Bronchial epithelial cell (primary cell): ENCODE measurements around the gene THADA. TPM values are rescaled to one million over a fixed set of nuclear protein-coding genes. Genes with fewer than 3 reads are reported as not detected.

Experiments used
- DNase-seq: peaks from one replicate; pipeline ENCODE4 v3.0.0-alpha.2; 2010; ENCODE audit warnings: low read depth
- FAIRE-seq: peaks from 2 replicates; lab custom pipeline; 2011; peaks lifted over from hg19 to GRCh38; lab: Jason Lieb, UNC
- H3K27me3 ChIP-seq: 2 replicates; pipeline ENCODE4 v1.5.1; 2011; ENCODE audit warnings: low read length; ENCODE audit not compliant: control insufficient read depth, insufficient read depth
- H3K36me3 ChIP-seq: 2 replicates; pipeline ENCODE4 v1.5.1; 2011; ENCODE audit warnings: low read length; ENCODE audit not compliant: control insufficient read depth, insufficient read depth
- H3K4me3 ChIP-seq: 2 replicates; pipeline ENCODE4 v1.5.1; 2011; ENCODE audit warnings: mild to moderate bottlenecking, low read depth, low read length, control low read depth
- total RNA-seq: library from RNA; depleted of rRNA; stranded (reverse); fragments of >200 nt; gene quantifications from 2 replicates; pipeline ENCODE4 v1.2.1, GENCODE V29; 2014
- TF ChIP-seq, protein P1 (sequence below): IDR thresholded peaks from 2 replicates; pipeline ENCODE4 v1.5.1; 2011; ENCODE audit warnings: mild to moderate bottlenecking, moderate library complexity, low read length, control low read depth, inconsistent platforms; ENCODE audit not compliant: insufficient read depth, severe bottlenecking

Gene THADA
- total RNA-seq, 1 donor from 2014 or later, result 25.8 TPM

DNA sequence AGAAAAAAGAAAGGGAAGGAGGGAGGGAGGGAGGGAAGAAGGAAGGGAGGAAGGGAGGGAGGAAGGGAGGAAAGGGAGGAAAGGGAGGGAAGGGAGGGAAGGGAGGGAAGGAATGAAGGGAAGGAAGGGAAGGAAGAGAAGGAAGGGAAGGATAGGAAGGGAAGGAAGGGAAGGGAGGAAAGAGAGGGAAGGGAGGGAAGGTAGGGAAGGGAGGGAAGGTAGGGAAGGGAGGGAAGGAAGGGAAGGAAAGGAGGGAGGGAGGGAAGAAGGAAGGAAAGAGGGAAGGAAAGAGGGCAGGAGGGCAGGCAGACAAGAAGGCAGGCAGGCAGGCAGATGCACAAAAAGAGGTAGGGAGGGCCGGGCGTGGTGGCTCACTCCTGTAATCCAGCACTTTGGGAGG lies 74.9 kb downstream of the THADA start:
- FAIRE-seq (no peak), DNase-seq (no peak)
- no peaks in the 10 kb centered on the region for H3K27me3 ChIP-seq
- H3K4me3 ChIP-seq, result no peak overlapping the region
- TF ChIP-seq, protein P1, sequence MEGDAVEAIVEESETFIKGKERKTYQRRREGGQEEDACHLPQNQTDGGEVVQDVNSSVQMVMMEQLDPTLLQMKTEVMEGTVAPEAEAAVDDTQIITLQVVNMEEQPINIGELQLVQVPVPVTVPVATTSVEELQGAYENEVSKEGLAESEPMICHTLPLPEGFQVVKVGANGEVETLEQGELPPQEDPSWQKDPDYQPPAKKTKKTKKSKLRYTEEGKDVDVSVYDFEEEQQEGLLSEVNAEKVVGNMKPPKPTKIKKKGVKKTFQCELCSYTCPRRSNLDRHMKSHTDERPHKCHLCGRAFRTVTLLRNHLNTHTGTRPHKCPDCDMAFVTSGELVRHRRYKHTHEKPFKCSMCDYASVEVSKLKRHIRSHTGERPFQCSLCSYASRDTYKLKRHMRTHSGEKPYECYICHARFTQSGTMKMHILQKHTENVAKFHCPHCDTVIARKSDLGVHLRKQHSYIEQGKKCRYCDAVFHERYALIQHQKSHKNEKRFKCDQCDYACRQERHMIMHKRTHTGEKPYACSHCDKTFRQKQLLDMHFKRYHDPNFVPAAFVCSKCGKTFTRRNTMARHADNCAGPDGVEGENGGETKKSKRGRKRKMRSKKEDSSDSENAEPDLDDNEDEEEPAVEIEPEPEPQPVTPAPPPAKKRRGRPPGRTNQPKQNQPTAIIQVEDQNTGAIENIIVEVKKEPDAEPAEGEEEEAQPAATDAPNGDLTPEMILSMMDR, result no peak
- H3K36me3 ChIP-seq, result no peaks in the 10 kb centered on the region

DNA sequence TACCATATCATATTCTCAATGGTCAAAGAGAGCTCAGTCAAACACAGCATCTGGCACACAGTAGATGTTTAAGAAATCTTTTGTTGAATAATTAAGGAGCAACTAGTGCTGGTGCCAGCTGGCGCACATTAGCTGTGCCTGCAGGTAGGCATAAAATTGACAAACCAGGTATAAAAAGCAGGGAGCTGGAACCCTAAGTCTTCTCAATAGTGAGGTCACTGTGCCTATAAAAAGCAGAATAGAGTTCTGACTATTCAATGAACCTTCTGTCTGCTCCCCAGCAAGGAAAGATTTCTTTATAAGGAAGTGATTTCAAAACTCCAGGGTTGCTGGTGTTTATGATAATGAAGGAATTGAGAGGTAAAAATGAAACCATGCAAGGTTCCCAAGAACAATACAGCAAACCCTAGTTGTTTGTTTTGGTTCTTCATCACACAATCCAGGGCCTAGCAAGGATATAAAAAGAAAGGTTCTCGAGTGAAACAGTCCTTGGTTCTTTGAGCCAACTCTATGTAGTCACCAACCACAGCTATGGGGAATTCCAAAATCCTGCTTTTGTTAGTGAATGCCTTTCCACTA lies 76.1 kb downstream of the THADA start:
- DNase-seq, result peak; percentile 93
- no peak overlapping the region for H3K4me3 ChIP-seq
- FAIRE-seq, result no peak
- no peaks in the 10 kb centered on the region for H3K36me3 ChIP-seq
- no peaks in the 10 kb centered on the region for H3K27me3 ChIP-seq
- TF ChIP-seq, protein P1, result no peak

DNA sequence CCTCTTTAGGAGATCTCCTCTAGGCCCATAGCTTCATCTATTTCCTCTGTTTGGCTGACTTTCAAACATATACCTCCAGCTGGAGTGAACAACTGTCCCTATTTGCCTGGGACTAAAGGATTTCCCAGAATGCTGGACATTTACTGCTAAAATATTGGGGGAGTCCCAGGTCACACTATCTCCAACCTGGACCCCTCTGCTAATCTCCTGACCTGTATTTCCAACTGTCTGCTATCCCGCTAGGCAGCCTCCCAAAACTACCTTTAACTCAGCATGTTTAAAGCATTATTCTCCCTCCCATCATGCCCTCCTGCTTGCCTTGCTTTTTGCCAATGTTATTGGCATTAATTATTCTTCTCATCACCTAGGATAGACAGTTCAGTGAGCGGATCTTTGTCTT lies 77.1 kb downstream of the THADA start:
- no peaks in the 10 kb centered on the region for H3K36me3 ChIP-seq
- no peaks in the 10 kb centered on the region for H3K27me3 ChIP-seq
- TF ChIP-seq, protein P1, result no peak
- no peak overlapping the region for H3K4me3 ChIP-seq
- FAIRE-seq (no peak), DNase-seq (no peak)

DNA sequence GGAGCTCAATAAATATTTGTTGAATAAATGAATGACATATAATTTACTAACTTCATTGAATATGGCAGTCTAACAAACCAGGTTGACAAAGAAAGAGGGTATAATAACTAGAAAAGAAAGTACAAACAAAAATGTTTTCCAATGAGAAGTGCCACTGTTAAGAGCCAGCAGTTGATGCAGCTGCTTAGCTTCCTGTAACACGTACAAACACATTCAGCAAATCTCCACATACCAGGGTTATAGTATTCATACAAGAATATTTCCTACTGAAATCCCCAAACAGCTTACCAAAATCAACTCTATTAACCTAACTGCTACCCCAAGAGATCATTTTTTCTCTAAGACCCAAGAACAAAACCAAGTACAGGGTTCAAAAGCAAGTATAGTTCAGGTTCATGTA lies 77.7 kb downstream of the THADA start:
- DNase-seq (peak; percentile 68), FAIRE-seq (no peak)
- H3K36me3 ChIP-seq, result no peaks in the 10 kb centered on the region
- no peaks in the 10 kb centered on the region for H3K27me3 ChIP-seq
- no peak overlapping the region for H3K4me3 ChIP-seq
- TF ChIP-seq, protein P1, result no peak

DNA sequence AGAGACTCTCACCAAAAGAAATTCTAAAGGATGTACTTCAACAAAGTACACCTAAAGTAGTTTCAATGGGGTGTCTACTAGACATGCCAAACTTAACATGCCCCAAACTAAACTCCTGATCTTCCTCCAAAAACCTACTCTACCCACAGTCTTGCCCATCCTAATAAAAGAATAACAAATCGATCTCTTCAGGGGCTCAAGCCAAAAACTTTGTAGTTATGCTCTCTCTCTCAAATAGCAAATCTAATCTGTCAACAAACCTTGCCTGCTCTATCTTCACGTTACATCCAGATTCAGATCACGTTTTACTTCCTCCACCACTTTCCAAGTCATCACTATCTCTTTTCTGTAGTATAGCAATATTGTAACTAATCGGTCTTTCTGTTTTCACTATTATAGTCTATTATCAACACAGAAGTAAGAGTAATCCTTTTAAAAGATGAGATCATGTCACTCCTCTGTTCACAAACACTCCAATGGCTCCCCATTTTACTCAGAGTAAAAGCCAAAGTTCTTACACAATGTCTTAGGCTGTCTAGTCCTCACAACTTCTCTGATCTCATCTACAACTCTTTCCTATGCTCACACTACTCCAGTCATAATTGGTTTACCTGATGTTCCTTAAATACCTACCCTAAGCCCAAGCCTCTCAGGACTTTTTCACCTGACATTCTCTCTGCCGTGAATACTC lies 79.9 kb downstream of the THADA start:
- no peak for FAIRE-seq
- Histone ChIP-seq H3K27me3 (no peaks in the 10 kb centered on the region), H3K36me3 (no peaks in the 10 kb centered on the region), H3K4me3 (no peak overlapping the region)
- peak; percentile 35 for DNase-seq
- TF ChIP-seq, protein P1, result no peak
